Right renal pelvis (tissue), 4 donors: ENCODE results near the gene CXCR3. TPM values are rescaled to one million over a fixed set of nuclear protein-coding genes. Genes with fewer than 3 reads are reported as not detected.
"Not testable (repeated sequence)": the region's sequence is repeated elsewhere in the genome, so short reads cannot be mapped to it uniquely, and the experiment has no call there.

ENCODE experiments used
- DNase-seq, 4 donors: peaks; one replicate each; pipeline ENCODE4 v3.0.0-alpha.2; 2013; ENCODE audit warnings: low read depth in 4 of 4, low spot score in 3 of 4, missing footprints in 1 of 4
- polyA plus RNA-seq, 4 donors: library from polyadenylated mRNA; unstranded; fragments of 120-200 nt; gene quantifications; one replicate each; pipeline ENCODE4 v1.2.1, GENCODE V29; 2013; ENCODE audit not compliant: insufficient read length in 4 of 4

The CXCR3 gene
- polyA plus RNA-seq: under 1 TPM; 0.12 to 0.22 (median 0.15) TPM

- no peak for DNase-seq
These were observed at the start of gene CXCR3 for GRCh38 chrX:71618303-71618721. TSS of gene CXCR3 (minus strand) at chrX:71618511. CDS start at chrX:71618449, 62 bp downstream.

DNA sequence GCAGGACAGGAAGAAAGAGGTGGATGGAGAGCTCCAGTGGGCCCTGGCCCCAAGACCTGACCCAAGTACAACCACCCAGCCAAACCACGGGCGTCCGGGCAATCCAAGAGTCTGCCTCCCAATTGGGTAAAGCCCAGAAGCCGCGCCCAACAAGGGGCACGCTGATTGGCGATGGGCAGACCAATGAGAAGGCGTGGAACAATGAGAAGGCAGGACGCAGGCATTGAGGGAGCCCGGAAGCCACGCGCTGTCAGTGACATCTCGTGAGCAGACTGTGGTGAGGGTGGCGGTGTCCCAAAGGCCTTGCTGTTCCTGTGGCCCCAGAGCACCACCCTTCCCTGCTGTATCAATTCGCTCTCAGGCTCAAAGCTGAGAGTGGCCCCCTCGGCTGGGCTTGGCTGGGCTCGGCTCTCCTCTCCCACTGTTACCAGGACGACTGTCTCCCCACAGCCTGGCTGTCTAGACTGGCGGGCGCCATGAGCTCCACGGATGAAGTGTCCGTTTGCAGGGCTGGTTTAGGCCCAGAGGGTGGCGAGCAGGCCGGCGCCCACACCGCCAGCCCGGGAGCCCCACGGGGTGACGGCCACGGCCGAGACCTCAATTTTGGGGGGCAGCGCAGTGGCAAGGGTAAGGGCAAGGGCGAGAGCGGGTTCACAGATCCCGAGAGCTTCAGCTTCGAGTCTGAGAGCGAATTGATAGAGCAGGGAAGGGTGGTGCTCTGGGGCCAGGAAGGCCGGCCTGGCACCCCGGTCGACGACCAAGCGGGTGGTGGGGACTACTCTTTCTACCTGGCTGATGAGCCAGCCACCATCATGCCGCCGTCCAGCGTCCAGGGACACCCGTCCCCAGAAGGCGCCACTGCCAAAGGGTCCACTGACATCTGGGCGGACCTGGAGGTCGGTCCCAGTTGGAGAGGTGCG lies 49.3 kb upstream of the CXCR3 start, which contains the start of gene LOC101059915:
LOC101059915 (plus strand) TSS at position 219 of the 920 bp plus-strand sequence.
- no peak for DNase-seq

- DNase-seq: no peak
These were observed 48.2 kb upstream of the CXCR3 start for GRCh38 chrX:71666240-71667223.

GRCh38 chrX:71665747-71666146 lies 47.4 kb upstream of the CXCR3 start:
- DNase-seq: no peak

- no peak for DNase-seq
These were observed 46.7 kb upstream of the CXCR3 start for GRCh38 chrX:71664889-71665491.

DNA sequence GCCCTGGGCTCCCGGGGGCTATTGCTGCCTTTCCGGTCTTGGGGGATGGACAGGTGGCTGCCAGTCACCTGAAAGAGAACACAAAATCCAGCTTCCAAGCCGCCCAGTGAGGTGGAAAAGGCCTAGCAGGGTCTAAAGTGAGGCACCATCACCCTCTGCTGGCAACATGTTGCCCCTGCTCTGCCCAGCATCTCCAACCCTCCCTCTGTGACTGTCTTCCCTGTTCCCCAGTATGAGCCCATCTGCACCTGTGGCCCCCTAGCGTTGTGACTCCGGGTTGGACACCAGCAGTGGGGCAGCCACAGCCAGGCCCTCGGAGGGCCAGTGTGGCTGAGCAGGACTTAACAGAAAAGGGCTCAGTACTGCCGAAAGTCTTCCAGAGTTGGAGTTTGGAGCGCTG lies 45.9 kb upstream of the CXCR3 start:
- not testable (repeated sequence) for DNase-seq

- DNase-seq: not testable (repeated sequence)
These were observed 44.9 kb upstream of the CXCR3 start for GRCh38 chrX:71663238-71663637.

GRCh38 chrX:71662654-71663053 lies 44.3 kb upstream of the CXCR3 start:
- not testable (repeated sequence) for DNase-seq

DNA sequence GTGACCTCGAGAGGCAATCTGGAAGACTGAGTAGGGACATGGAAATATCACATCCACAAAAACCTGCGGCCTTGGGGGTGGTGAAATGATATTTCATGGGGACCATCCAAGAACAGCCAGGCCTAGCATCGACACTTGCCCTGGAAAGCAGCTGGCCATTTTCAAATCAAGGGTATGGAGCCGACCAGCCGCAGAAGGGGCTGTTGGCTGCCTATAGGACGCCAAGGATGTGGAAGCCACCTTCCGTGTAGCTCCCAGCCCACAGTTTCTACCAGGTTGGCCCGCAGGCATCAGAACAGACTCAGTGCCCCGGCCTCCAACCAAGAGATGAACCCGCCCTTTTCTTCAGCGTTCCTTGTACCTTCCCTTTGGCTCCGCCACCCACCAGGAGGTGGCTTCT lies 43.6 kb upstream of the CXCR3 start:
- DNase-seq: no peak

GRCh38 chrX:71660562-71661416 lies 42.5 kb upstream of the CXCR3 start:
- DNase-seq: no peak

GRCh38 chrX:71659959-71660358 lies 41.6 kb upstream of the CXCR3 start:
- no peak for DNase-seq

GRCh38 chrX:71659342-71659741 lies 41.0 kb upstream of the CXCR3 start:
- DNase-seq: no peak

DNA sequence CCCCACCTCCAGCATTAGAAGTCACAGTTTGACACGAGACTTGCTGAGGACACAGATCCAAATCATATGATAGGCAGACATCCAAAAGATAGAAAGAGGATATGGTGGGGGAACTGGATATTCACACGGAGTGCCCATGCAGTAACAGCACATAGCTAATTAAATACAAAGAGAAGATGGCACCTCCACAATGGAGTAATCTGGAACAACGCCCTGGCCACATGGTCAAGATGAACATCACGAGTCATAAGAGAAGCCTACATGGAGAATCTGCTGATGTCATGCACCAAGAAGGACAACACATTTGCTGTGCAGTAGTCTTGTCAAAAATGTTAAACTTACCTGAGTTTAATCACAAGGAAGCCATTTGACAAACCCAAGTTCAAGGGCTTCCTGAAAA lies 39.0 kb upstream of the CXCR3 start:
- DNase-seq: no peak

DNA sequence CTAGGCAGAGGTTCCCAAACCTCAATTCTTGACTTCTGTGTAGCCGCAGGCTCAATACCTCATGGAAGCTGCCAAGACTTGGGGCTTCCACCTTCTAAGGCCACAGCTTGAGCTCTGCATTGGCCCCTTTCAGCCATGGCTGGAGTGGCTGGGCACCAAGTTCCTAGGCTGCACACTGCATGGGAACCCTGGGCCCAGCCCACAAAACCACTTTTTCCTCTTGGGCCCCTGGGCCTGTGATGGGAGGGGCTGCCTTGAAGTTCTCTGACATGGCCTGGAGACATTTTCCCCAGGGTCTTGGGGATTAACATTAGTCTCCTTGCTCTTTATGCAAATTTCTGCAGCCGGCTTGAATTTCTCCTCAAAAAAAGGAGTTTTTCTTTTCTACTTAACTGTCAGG lies 35.0 kb upstream of the CXCR3 start:
- DNase-seq: no peak

GRCh38 chrX:71652405-71652804 lies 34.1 kb upstream of the CXCR3 start:
- peak in 1 of 4 donors; percentile 18 for DNase-seq

DNA sequence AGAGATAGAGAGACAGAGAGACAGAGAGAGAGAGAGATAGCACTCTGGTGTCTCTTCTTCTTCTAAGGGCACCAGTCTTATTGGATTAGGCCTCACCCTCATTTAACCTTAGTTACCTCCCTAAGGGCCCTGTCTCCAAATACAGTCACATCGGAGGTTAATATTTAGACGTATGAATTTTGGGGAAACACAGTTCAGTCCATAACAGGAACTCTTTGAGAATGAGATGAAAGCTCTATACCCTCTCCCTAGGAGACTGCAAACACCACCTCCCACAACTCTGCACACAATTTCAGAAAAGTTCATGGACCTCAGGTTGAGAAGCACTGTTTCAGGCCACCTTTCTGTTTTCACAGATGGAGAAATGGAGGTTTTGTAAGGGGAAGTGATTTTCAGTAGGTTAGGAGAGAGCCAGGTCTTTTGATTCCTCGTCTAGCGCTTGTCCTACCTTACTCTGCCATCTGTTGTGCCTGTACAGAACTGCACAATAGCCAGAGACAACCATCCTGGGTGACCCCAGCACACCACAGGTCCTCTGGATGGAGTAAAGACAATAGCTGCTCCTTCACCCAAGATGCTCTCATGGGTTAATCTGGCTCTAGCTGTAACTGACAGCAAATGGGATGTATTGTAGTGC lies 32.1 kb upstream of the CXCR3 start:
- DNase-seq: no peak

- DNase-seq: not testable (repeated sequence)
These were observed 26.1 kb upstream of the CXCR3 start for GRCh38 chrX:71644406-71644805.

DNA sequence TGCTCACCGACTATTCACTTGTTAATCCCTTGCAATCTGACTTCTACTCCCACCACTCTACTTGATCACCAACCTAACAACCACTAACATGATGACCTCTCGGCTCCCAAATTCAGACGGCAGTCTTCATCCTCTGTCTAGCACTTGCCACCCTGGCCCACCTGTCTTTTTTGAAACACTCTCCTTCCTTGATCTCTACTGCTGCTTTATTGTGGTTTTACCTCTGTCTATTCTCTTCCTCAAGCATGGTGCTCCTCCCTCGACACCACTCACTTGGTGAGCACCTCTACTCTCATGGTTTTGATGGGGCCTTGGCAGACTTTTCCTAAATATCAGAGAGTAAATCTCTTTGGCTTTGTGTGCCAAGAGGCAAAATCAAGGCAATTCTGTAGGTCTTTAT lies 21.7 kb upstream of the CXCR3 start:
- DNase-seq: no peak

DNA sequence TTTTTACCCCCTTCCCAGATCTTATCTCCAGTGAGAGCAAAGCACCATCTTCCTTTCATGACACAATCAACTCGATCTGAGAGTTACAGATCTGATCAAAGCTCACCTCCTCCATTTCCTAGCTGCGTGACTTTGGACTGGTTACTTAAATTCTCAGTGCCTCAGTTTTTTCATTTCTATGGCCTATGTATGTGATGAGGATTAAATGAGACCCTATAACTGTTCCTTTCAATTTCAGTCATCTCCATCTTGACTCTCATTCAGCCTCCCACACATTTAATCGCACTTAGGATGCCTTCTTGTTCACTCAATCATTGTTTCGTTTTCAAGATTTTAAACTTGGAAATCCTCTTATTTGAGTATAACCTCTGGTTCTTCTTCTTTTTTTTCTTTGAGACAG lies 20.1 kb upstream of the CXCR3 start:
- no peak for DNase-seq
